Measurements from ENCODE around the gene GCAT. TPM values are rescaled to one million over a fixed set of nuclear protein-coding genes. Genes with fewer than 3 reads are reported as not detected.

GCAT gene
- total RNA-seq, result 10 to 100 TPM; 11.6 to 15.2 (median 12.3) TPM

- peak within 1 kb of the TSS; percentile 61 to 73 (median 66) for H3K4me3 ChIP-seq
- H3K27ac ChIP-seq (replicated peaks in 1 of 4), result peak within 1 kb of the TSS; percentile 85 to 95 (median 90)
- H3K36me3 ChIP-seq, result no peaks in the 10 kb centered on the region
- peaks cover 43 to 59% (median 57%) of the 10 kb centered on the region in 4 donors for H3K4me1 ChIP-seq
- WGBS, result under 1% methylated on average over 34 of the region's 73 CpGs
- TF ChIP-seq CTCF (IDR thresholded peaks at IDR 0.05) (no peak), POLR2AphosphoS5 (IDR thresholded peaks at IDR 0.05) (peak; percentile 81 to 87), POLR2A (IDR thresholded peaks at IDR 0.05; ENCODE audit: low read depth) (peak; percentile 34)
- H3K9me3 ChIP-seq, result no peaks in the 10 kb centered on the region
- DNase-seq (ENCODE audit: extremely low spot score), result peak; percentile 99
- no peaks in the 10 kb centered on the region for H3K27me3 ChIP-seq
- intact Hi-C loops (cut with DNase I), result loop anchor here (5.0 kb wide), 1 partner anchor 60 kb away; no protein-coding TSS in a partner anchor
Measured at GRCh38 chr22:37807410-37808293, at the start of gene GCAT. Gene GCAT, plus strand, starts transcription at chr22:37807934. Its CDS starts 34 bp downstream, at chr22:37807968.

- Histone ChIP-seq H3K4me3 (no peak overlapping the region), H3K27me3 (no peaks in the 10 kb centered on the region), H3K4me1 (peaks cover 9 to 21% (median 15%) of the 10 kb centered on the region in 4 donors), H3K36me3 (peaks cover 45 to 100% (median 93%) of the 10 kb centered on the region in 4 donors), H3K27ac (replicated peaks in 1 of 4) (no peak overlapping the region), H3K9me3 (no peaks in the 10 kb centered on the region)
- TF ChIP-seq EP300 (IDR thresholded peaks at IDR 0.05) (no peak), CTCF (IDR thresholded peaks at IDR 0.05) (no peak), POLR2AphosphoS5 (IDR thresholded peaks at IDR 0.05) (no peak), POLR2A (IDR thresholded peaks at IDR 0.05; ENCODE audit: low read depth) (no peak)
- intact Hi-C loops (cut with DNase I), result no loop called here
- WGBS, result 78% methylated on average over 10 of the region's 10 CpGs
- no peak for DNase-seq (ENCODE audit: extremely low spot score)
Measured at GRCh38 chr22:37758694-37759093, 49.0 kb upstream of the GCAT start.

- DNase-seq (ENCODE audit: extremely low spot score), result no peak
- Histone ChIP-seq H3K9me3 (no peaks in the 10 kb centered on the region), H3K4me3 (no peak overlapping the region), H3K27ac (replicated peaks in 1 of 4) (no peak overlapping the region), H3K27me3 (no peaks in the 10 kb centered on the region), H3K36me3 (peaks cover 47 to 100% (median 96%) of the 10 kb centered on the region in 4 donors), H3K4me1 (peaks cover 3 to 15% (median 9%) of the 10 kb centered on the region in 4 donors)
- WGBS, result 80% methylated on average over 1 of the region's 11 CpGs
- no peak for TF ChIP-seq POLR2AphosphoS5 (IDR thresholded peaks at IDR 0.05)
- TF ChIP-seq CTCF (IDR thresholded peaks at IDR 0.05), result no peak
- no peak for TF ChIP-seq POLR2A (IDR thresholded peaks at IDR 0.05; ENCODE audit: low read depth)
- no peak for TF ChIP-seq EP300 (IDR thresholded peaks at IDR 0.05)
- intact Hi-C loops (cut with DNase I), result no loop called here
Measured at GRCh38 chr22:37759281-37759680, 48.5 kb upstream of the GCAT start.

- intact Hi-C loops (cut with DNase I), result no loop called here
- H3K27me3 ChIP-seq, result no peaks in the 10 kb centered on the region
- H3K4me3 ChIP-seq, result no peak overlapping the region
- no peak for TF ChIP-seq EP300 (IDR thresholded peaks at IDR 0.05)
- no peak for TF ChIP-seq CTCF (IDR thresholded peaks at IDR 0.05)
- no peak for TF ChIP-seq POLR2A (IDR thresholded peaks at IDR 0.05; ENCODE audit: low read depth)
- no peak for TF ChIP-seq POLR2AphosphoS5 (IDR thresholded peaks at IDR 0.05)
- H3K9me3 ChIP-seq, result no peaks in the 10 kb centered on the region
- no peak overlapping the region for H3K27ac ChIP-seq (replicated peaks in 1 of 4)
- H3K4me1 ChIP-seq, result peaks cover 0 to 13% (median 8%) of the 10 kb centered on the region in 4 donors
- peaks cover 38 to 100% (median 93%) of the 10 kb centered on the region in 4 donors for H3K36me3 ChIP-seq
- no peak for DNase-seq (ENCODE audit: extremely low spot score)
- 97% methylated on average over 3 of the region's 3 CpGs for WGBS
Measured at GRCh38 chr22:37760152-37760551, 47.6 kb upstream of the GCAT start.

Data from esophagus muscularis mucosa (tissue), 4 donors.